GM23338 (cell line): ENCODE measurements around the gene PPM1H. TPM values are rescaled to one million over a fixed set of nuclear protein-coding genes. Genes with fewer than 3 reads are reported as not detected.
"Not testable (repeated sequence)": the region's sequence is repeated elsewhere in the genome, so short reads cannot be mapped to it uniquely, and the experiment has no call there.

ENCODE experiments used
- ATAC-seq: fragments of 200-7000 bp; cut with Tn5 transposase; 3 replicates; pipeline ENCODE4 v1.9.1; 2020
- DNase-seq: peaks from one replicate; pipeline ENCODE4 v3.0.0-alpha.2; 2015; ENCODE audit warnings: low spot score
- H2AFZ ChIP-seq: fragments of 200-600 bp; sonication (generic); 2 replicates; pipeline ENCODE4 v1.8.0; 2016; ENCODE audit warnings: antibody characterized with exemption, mild to moderate bottlenecking, moderate library complexity
- H3F3A ChIP-seq: fragments of 200-600 bp; sonication (generic); replicated peaks from 2 replicates; pipeline ENCODE4 v1.8.0; 2017; ENCODE audit warnings: antibody characterized with exemption, mixed run types, low read depth
- H3K27ac ChIP-seq: fragments of 200-600 bp; sonication (generic); 2 replicates; pipeline ENCODE4 v1.6.1; 2016; ENCODE audit warnings: low read depth
- H3K27me3 ChIP-seq: fragments of 200-600 bp; sonication (generic); 2 replicates; pipeline ENCODE4 v1.8.0; 2016; ENCODE audit warnings: mild to moderate bottlenecking, mixed run types, moderate library complexity; ENCODE audit not compliant: insufficient read depth
- H3K36me3 ChIP-seq: fragments of 200-600 bp; sonication (generic); 2 replicates; pipeline ENCODE4 v1.8.0; 2016; ENCODE audit warnings: mild to moderate bottlenecking; ENCODE audit not compliant: insufficient read depth
- H3K4me1 ChIP-seq: fragments of 200-600 bp; sonication (generic); 2 replicates; pipeline ENCODE4 v1.8.0; 2016; ENCODE audit warnings: mild to moderate bottlenecking, moderate library complexity; ENCODE audit not compliant: insufficient read depth
- H3K4me2 ChIP-seq: fragments of 200-600 bp; sonication (generic); 2 replicates; pipeline ENCODE4 v1.7.1; 2017; ENCODE audit warnings: mixed run types
- H3K4me3 ChIP-seq: fragments of 200-600 bp; sonication (generic); 2 replicates; pipeline ENCODE4 v1.6.1; 2016; ENCODE audit warnings: mixed run types
- H3K79me2 ChIP-seq: fragments of 200-600 bp; sonication (generic); replicated peaks from 2 replicates; pipeline ENCODE4 v1.8.0; 2017; ENCODE audit warnings: mild to moderate bottlenecking; ENCODE audit not compliant: insufficient read depth
- H3K9me2 ChIP-seq: fragments of 200-600 bp; sonication (generic); 2 replicates; pipeline ENCODE4 v1.8.0; 2017; ENCODE audit not compliant: insufficient read depth
- H4K20me1 ChIP-seq: fragments of 200-600 bp; sonication (generic); replicated peaks from 2 replicates; pipeline ENCODE4 v1.8.0; 2017; ENCODE audit warnings: mild to moderate bottlenecking; ENCODE audit not compliant: insufficient read depth
- H3K27ac Mint-ChIP-seq: 2 replicates; pipeline ENCODE4 v1.8.0; 2020; ENCODE audit warnings: inconsistent platforms, mild to moderate bottlenecking, moderate library complexity, mixed read lengths
- H3K27me3 Mint-ChIP-seq: 3 replicates; pipeline ENCODE4 v1.8.0; 2022; ENCODE audit warnings: low read depth, mild to moderate bottlenecking, moderate library complexity, mixed read lengths, inconsistent platforms; ENCODE audit not compliant: insufficient read depth, poor library complexity
- H3K36me3 Mint-ChIP-seq: 3 replicates; pipeline ENCODE4 v1.8.0; 2021; ENCODE audit warnings: low read depth, mild to moderate bottlenecking, inconsistent platforms, moderate library complexity, mixed read lengths
- H3K4me1 Mint-ChIP-seq: 3 replicates; pipeline ENCODE4 v1.8.0; 2020; ENCODE audit warnings: mild to moderate bottlenecking, inconsistent platforms, mixed read lengths
- H3K4me3 Mint-ChIP-seq: 3 replicates; pipeline ENCODE4 v1.8.0; 2021; ENCODE audit warnings: moderate library complexity, mild to moderate bottlenecking, inconsistent platforms, mixed read lengths
- H3K9me3 Mint-ChIP-seq: 3 replicates; pipeline ENCODE4 v1.8.0; 2020; ENCODE audit warnings: moderate library complexity, mild to moderate bottlenecking, inconsistent platforms, mixed read lengths
- polyA plus RNA-seq: library from polyadenylated mRNA; unstranded; fragments of >200 nt; fragmentation: Nextera tagmentation; extraction: Ambion mirVana; gene quantifications from 2 replicates; pipeline ENCODE4 v1.2.1, GENCODE V29; 2016
- total RNA-seq: library from RNA; depleted of rRNA; stranded (reverse); fragments of >200 nt; shearing (Covaris generic); gene quantifications from 2 replicates; pipeline ENCODE4 v1.2.3, GENCODE V29; 2014
- TF ChIP-seq, protein P1 (sequence below): IDR thresholded peaks from one replicate; pipeline ENCODE4 v1.6.1; 2018; ENCODE audit warnings: antibody characterized with exemption; ENCODE audit not compliant: unreplicated experiment
- TF ChIP-seq, protein P2 (sequence below): fragments of 250-450 bp; sonication (Bioruptor Pico); IDR thresholded peaks from 2 replicates; pipeline ENCODE4 v1.5.0; 2020; ENCODE audit warnings: mild to moderate bottlenecking, moderate library complexity

Gene PPM1H
- total and polyA plus RNA-seq, 2 experiments from 2014 or later: 11.4 to 41.2 TPM

DNA sequence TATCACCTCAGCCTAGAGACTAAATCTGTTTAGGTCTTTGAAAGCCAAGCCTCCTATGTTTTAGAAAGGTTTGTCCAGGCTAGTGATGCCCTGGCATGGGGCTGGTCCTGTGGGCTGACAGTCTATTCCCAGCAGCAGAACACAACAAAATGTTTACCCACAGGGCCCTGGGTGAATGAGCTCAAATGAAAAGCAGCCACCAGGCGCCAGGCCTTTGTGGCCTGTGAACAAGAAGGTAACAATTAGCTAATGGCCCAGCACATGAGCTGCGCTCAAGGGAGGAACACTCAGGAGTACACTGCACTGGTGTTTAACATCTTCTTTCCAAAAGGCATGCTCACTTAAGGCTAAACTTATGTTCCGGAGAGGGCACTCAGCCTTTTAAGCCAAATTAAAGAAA, 266.2 kb downstream of the PPM1H start (continued):
- TF ChIP-seq, protein P1, sequence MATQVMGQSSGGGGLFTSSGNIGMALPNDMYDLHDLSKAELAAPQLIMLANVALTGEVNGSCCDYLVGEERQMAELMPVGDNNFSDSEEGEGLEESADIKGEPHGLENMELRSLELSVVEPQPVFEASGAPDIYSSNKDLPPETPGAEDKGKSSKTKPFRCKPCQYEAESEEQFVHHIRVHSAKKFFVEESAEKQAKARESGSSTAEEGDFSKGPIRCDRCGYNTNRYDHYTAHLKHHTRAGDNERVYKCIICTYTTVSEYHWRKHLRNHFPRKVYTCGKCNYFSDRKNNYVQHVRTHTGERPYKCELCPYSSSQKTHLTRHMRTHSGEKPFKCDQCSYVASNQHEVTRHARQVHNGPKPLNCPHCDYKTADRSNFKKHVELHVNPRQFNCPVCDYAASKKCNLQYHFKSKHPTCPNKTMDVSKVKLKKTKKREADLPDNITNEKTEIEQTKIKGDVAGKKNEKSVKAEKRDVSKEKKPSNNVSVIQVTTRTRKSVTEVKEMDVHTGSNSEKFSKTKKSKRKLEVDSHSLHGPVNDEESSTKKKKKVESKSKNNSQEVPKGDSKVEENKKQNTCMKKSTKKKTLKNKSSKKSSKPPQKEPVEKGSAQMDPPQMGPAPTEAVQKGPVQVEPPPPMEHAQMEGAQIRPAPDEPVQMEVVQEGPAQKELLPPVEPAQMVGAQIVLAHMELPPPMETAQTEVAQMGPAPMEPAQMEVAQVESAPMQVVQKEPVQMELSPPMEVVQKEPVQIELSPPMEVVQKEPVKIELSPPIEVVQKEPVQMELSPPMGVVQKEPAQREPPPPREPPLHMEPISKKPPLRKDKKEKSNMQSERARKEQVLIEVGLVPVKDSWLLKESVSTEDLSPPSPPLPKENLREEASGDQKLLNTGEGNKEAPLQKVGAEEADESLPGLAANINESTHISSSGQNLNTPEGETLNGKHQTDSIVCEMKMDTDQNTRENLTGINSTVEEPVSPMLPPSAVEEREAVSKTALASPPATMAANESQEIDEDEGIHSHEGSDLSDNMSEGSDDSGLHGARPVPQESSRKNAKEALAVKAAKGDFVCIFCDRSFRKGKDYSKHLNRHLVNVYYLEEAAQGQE: no peak
- TF ChIP-seq, protein P2, sequence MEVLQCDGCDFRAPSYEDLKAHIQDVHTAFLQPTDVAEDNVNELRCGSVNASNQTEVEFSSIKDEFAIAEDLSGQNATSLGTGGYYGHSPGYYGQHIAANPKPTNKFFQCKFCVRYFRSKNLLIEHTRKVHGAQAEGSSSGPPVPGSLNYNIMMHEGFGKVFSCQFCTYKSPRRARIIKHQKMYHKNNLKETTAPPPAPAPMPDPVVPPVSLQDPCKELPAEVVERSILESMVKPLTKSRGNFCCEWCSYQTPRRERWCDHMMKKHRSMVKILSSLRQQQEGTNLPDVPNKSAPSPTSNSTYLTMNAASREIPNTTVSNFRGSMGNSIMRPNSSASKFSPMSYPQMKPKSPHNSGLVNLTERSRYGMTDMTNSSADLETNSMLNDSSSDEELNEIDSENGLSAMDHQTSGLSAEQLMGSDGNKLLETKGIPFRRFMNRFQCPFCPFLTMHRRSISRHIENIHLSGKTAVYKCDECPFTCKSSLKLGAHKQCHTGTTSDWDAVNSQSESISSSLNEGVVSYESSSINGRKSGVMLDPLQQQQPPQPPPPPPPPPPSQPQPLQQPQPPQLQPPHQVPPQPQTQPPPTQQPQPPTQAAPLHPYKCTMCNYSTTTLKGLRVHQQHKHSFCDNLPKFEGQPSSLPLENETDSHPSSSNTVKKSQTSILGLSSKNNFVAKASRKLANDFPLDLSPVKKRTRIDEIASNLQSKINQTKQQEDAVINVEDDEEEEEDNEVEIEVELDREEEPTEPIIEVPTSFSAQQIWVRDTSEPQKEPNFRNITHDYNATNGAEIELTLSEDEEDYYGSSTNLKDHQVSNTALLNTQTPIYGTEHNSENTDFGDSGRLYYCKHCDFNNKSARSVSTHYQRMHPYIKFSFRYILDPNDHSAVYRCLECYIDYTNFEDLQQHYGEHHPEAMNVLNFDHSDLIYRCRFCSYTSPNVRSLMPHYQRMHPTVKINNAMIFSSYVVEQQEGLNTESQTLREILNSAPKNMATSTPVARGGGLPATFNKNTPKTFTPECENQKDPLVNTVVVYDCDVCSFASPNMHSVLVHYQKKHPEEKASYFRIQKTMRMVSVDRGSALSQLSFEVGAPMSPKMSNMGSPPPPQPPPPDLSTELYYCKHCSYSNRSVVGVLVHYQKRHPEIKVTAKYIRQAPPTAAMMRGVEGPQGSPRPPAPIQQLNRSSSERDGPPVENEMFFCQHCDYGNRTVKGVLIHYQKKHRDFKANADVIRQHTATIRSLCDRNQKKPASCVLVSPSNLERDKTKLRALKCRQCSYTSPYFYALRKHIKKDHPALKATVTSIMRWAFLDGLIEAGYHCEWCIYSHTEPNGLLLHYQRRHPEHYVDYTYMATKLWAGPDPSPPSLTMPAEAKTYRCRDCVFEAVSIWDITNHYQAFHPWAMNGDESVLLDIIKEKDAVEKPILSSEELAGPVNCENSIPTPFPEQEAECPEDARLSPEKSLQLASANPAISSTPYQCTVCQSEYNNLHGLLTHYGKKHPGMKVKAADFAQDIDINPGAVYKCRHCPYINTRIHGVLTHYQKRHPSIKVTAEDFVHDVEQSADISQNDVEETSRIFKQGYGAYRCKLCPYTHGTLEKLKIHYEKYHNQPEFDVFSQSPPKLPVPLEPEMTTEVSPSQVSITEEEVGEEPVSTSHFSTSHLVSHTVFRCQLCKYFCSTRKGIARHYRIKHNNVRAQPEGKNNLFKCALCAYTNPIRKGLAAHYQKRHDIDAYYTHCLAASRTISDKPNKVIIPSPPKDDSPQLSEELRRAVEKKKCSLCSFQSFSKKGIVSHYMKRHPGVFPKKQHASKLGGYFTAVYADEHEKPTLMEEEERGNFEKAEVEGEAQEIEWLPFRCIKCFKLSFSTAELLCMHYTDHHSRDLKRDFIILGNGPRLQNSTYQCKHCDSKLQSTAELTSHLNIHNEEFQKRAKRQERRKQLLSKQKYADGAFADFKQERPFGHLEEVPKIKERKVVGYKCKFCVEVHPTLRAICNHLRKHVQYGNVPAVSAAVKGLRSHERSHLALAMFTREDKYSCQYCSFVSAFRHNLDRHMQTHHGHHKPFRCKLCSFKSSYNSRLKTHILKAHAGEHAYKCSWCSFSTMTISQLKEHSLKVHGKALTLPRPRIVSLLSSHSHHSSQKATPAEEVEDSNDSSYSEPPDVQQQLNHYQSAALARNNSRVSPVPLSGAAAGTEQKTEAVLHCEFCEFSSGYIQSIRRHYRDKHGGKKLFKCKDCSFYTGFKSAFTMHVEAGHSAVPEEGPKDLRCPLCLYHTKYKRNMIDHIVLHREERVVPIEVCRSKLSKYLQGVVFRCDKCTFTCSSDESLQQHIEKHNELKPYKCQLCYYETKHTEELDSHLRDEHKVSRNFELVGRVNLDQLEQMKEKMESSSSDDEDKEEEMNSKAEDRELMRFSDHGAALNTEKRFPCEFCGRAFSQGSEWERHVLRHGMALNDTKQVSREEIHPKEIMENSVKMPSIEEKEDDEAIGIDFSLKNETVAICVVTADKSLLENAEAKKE (CRISPR knock-in tag): no peak

GRCh38 chr12:62664951-62665350, 270.0 kb downstream of the PPM1H start:
- not testable (repeated sequence) for H4K20me1 ChIP-seq, H3K4me3 ChIP-seq, ATAC-seq, H3K4me2 ChIP-seq, H3K27ac Mint-ChIP-seq, H3K36me3 ChIP-seq, H3K79me2 ChIP-seq, H3K27me3 ChIP-seq, DNase-seq, H3K27ac ChIP-seq, H3K4me3 Mint-ChIP-seq, H3K9me3 Mint-ChIP-seq, H3K9me2 ChIP-seq, H2AFZ ChIP-seq, H3F3A ChIP-seq
- H3K4me1 Mint-ChIP-seq: peaks cover 29% of the 10 kb centered on the region
- peaks cover 12% of the 10 kb centered on the region for H3K4me1 ChIP-seq
- peaks cover 34% of the 10 kb centered on the region; the same call in 2 of the 3 replicates for H3K36me3 Mint-ChIP-seq
- H3K27me3 Mint-ChIP-seq: peaks cover 10% of the 10 kb centered on the region
